ENCODE data around the gene CRYBA1.

Gene CRYBA1

DNA sequence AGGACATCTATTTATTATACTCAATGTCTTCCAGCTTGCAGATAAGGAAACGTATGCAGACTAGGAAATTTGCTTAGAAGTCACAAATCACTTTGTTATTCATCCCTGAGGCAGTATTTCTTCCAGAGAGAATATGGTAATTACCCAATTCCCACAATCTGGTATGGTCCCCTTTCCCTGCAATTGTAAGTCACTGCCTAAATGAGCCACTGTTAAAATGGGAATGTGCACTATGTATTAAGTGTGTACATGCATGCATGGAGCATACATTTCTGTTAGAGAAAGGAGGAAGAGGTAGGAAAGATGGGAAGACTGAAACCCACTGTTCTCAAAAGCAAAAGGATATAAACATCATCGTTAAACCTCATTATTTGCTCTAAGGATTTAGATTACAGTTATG is 37.3 kb downstream of the CRYBA1 start:
- DNase-seq: no peak

DNA sequence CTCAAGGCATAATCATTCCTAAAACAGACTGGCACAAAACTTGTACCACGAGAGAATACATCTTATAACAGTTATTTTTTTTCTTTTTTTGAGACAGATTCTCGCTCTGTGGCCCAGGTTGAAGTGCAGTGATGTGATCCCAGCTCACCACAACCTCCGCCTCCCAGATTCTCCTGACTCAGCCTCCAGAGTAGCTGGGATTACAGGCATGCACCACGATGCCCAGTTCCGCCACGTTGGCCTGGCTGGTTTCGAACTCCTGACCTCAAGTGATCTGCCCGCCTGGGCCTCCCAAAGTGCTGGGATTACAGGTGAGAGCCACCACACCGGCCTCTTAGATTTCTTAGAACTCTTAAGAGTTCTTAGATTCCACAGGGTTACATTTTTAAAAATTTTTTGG is 43.2 kb downstream of the CRYBA1 start:
- DNase-seq: no peak

DNA sequence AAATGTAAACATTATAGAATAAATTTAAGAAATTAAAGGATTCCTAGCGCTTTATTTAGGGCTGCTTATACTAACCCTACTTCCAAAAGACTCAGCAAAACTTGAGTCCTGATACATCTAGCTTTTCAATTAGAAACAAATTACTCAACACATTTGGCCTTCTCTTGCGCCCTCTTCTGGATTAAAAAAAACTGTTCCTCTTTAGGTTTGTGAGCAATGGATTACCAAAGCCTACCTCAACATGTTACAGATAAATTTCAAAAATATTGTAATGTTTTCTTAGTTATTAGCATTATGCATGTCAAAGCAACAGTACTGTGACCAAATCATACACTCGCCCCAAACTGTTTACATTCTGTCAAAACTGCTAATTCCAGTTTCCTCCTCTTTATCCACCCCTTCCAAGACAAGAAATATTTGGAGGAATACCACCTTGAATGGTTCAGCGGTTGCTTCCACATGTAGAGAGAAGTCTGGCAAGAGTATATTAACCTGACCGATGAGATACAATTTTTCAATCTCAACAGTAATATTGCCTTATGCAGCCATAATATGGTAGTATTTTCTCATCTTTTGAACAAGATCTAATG is 44.6 kb downstream of the CRYBA1 start:
- DNase-seq: peak; percentile 72 to 97

DNA sequence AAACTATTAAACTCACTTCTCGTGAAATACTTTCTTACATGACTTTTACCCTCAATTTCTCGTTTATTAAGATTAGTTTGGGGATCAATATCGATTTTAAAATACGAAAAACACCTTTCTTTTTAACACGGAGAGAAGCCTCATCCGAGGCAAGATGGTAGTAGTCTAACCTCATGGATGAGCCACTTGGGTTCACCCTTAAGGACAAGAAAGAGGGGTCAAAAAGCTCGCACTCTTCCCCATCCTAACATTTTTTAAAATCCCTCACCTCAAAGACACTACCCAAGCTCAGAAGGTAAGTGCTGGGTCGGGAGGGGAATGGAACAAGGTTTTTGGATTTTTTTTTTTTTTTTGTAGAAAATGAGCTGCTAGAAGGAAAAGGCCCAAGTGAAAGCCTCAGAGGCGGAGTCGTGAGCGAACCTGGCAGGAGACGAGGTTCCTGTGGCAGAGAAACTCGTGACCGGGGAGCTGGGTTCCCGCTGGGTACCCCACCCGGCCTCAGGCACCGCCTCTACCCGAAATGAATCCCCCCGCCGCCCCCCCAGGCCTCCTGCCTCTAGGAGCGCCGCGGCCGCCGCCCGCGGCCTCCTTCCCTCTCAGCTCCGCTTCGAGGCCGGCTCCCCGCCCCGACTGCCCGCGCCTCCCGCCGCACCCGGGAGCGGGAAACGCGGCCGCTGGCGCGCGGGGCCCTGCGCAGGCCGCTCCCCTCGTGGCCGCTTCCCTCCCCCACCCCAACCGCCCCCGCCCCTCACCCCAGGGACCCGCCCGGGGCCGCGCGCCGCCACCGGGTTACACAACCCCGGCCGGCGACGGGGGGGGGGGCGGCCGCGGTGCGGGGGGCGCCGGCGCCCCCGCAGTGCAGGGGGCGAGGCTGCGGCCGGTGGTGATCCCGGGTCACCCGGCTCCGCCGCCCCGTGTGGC is 45.7 kb downstream of the CRYBA1 start:
- DNase-seq: peak; percentile 27 to 51

DNA sequence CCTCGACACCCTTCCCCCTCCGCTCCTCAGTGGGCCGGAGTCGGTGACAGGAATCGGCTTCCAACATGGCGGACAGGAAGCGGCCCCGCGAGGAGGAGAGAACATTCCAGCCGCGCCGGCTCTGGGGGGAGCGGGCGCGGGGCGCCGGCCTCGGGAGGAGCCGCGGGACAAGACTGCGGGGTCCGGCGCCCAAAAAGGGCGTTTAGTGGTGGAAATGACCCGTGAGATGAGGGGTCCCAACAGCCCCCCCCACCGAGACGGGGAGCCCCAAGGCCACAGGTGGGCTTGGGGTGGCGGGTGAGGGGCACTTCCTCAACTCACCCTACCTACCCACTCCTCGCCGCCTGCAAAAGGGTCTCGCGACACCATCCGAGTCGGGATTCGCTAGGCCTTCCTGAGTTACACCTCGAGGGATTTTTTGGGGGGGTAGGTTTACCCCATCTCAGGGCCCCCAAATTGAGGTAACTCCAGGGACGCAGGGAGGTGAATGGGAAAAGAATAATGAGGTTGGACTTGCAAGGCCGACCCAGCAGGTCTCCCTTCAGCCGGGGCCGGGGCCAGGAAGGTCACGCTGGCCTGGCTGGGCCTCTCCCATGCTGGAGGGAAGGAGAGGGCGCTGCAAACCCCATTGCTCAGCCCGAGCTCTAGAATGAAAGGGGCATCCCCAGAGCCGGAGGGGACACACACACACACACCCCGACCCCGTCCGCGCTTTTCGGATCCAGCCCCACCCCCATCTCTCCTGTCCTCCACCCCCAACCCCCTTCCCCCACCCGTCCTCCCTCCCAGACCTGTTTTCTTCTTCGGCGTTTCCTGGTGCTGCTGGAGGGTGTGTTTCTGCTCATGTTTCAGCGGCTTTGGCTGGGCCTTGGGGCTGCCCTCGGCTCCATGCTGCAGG is 46.6 kb downstream of the CRYBA1 start:
- DNase-seq: peak; percentile 50 to 72

- peak; percentile 99 to 100 for DNase-seq
Observed at GRCh38 chr17:29293890-29294579, 47.4 kb downstream of the CRYBA1 start, which contains the start of gene NUFIP2. Gene NUFIP2, minus strand, starts transcription at chr17:29294148. Its CDS starts 89 bp downstream, at chr17:29294059.

DNA sequence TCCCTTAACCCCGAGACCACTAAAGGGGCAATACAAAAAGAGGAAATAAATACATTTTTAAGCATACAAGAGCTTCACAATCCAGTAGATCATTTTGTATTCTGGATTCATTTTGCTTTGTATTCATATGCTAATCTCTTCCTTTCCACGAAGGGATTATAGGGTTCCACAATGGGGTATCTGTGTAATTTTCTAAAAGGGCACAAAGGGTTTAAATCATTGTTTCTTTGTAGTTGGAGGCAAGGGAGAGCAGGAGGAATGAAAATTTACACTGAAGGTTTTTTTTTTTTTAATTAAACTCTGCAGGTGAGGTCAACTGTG is 47.9 kb downstream of the CRYBA1 start:
- no peak for DNase-seq

DNA sequence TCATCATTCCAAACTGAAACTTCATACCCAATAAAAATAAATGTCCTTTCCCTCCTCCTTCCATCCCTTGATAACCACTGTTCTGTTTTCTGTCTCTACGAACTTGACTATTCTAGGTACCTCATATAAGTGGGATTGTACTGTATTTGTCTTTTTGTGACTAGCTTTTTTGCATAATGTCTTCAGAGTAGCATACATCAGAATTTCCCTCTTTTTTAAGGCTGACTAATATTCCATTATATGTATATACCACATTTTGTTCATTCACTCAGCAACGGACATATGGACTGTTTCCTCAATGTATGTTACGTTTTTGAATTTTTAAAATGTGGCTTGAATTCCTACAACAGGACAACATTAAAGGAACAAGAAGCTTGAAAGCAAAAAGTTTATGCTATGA is 48.8 kb downstream of the CRYBA1 start:
- DNase-seq: no peak

DNA sequence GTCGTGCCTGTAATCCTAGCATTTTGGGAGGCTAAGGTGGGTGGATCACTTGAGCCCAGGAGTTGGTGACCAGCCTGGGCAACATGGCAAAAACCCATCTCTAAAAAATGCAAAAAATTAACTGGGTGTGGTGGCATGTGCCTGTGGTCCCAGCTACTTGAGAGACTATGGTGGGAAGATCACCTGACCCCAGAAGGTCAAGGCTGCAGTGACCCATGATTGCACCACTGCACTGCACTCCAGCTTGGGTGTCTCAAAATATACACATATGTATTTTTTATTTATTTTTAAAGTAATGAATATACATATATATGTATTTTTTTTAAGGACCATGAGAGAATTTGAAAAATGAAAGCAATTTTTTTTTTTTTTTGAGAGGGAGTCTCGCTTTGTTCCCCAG is 52.4 kb downstream of the CRYBA1 start:
- no peak for DNase-seq

DNA sequence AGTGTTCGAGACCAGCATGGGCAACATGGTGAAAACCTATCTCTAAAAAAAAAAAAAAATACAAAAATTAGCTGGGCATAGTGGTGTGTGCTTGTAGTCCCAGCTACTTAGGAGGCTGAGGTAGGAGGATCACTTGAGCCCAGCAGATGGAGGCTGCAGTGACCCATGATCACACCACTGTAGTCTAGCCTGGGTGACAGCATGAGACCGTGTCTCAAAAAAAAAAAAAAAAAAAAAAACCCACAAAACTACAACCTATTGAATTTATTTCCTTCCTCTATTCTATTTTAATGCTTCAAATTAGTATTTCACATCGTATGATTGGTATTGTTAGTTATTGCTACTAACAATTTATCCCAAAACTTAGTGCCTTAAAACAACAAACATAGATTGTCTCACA is 56.7 kb downstream of the CRYBA1 start:
- no peak for DNase-seq

Data from inflammatory macrophage treated with lipopolysaccharide for 1 hour (primary cell).